OCI-M1 (cell line): Measurements from ENCODE around the gene KCMF1.
A peak's percentile ranks its signal among the peaks of the same experiment; 100 is the strongest.

Source experiments
- DNase-seq: peaks from one replicate; lab custom pipeline; 2025; lab: John Stamatoyannopoulos, UW

Gene KCMF1

GRCh38 chr2:85022232-85022631 lies 51.3 kb downstream of the KCMF1 start:
- no peak for DNase-seq

- no peak for DNase-seq
These were observed 53.5 kb downstream of the KCMF1 start for GRCh38 chr2:85024372-85025047.

GRCh38 chr2:85032621-85033020 lies 61.7 kb downstream of the KCMF1 start:
- no peak for DNase-seq

GRCh38 chr2:85033388-85033787 lies 62.4 kb downstream of the KCMF1 start:
- no peak for DNase-seq

- DNase-seq: no peak
These were observed 63.2 kb downstream of the KCMF1 start for GRCh38 chr2:85034158-85034557.

- DNase-seq: no peak
These were observed 66.7 kb downstream of the KCMF1 start for GRCh38 chr2:85037622-85038021.

GRCh38 chr2:85042330-85042729 lies 71.4 kb downstream of the KCMF1 start:
- no peak for DNase-seq

GRCh38 chr2:85048534-85048933 lies 77.6 kb downstream of the KCMF1 start:
- no peak for DNase-seq

- DNase-seq: no peak
These were observed 78.3 kb downstream of the KCMF1 start for GRCh38 chr2:85049236-85049635.

- no peak for DNase-seq
These were observed 82.8 kb downstream of the KCMF1 start for GRCh38 chr2:85053802-85054201.

- no peak for DNase-seq
These were observed 86.4 kb downstream of the KCMF1 start for GRCh38 chr2:85057226-85057962.

GRCh38 chr2:85061896-85062295 lies 90.9 kb downstream of the KCMF1 start:
- DNase-seq: no peak

GRCh38 chr2:85062565-85062964 lies 91.6 kb downstream of the KCMF1 start:
- no peak for DNase-seq

- no peak for DNase-seq
These were observed 93.1 kb downstream of the KCMF1 start for GRCh38 chr2:85063981-85064599.

- DNase-seq: no peak
These were observed 94.1 kb downstream of the KCMF1 start for GRCh38 chr2:85064927-85065577.

- DNase-seq: no peak
These were observed 95.2 kb downstream of the KCMF1 start for GRCh38 chr2:85066006-85066740.

- peak; percentile 68 for DNase-seq
These were observed 96.0 kb downstream of the KCMF1 start for GRCh38 chr2:85066874-85067351.

GRCh38 chr2:85071096-85071495 lies 100.1 kb downstream of the KCMF1 start:
- DNase-seq: no peak

- DNase-seq: no peak
These were observed 102.1 kb downstream of the KCMF1 start for GRCh38 chr2:85073033-85073432.

GRCh38 chr2:85076618-85077274 lies 105.8 kb downstream of the KCMF1 start:
- no peak for DNase-seq

GRCh38 chr2:85077859-85078419 lies 107.0 kb downstream of the KCMF1 start:
- no peak for DNase-seq
